Neural cell (in vitro differentiated cells): ENCODE results near the gene APH1A. TPM values are rescaled to one million over a fixed set of nuclear protein-coding genes. Genes with fewer than 3 reads are reported as not detected.

Experiments used
- H2AFZ ChIP-seq: fragments of 200-600, 300-800 bp; sonication (generic), shearing (Covaris generic); 2 replicates; pipeline ENCODE4 v1.6.0; 2014; ENCODE audit warnings: low read depth, mild to moderate bottlenecking, antibody characterized with exemption, low read length, moderate library complexity
- H3F3A ChIP-seq: fragments of 200-600 bp; shearing (Covaris generic); 2 replicates; pipeline ENCODE4 v1.6.1; 2016; ENCODE audit warnings: mild to moderate bottlenecking, moderate library complexity, mixed read lengths, antibody characterized with exemption, low read length; ENCODE audit not compliant: insufficient read depth, poor library complexity, severe bottlenecking
- H3K27ac ChIP-seq: fragments of 200-600, 300-800 bp; sonication (generic), shearing (Covaris generic); 2 replicates; pipeline ENCODE4 v1.5.1; 2014; ENCODE audit warnings: mild to moderate bottlenecking, low read length, moderate library complexity
- H3K27me3 ChIP-seq: fragments of 300-800, 200-600 bp; sonication (generic), shearing (Covaris generic); 2 replicates; pipeline ENCODE4 v1.6.0; 2014; ENCODE audit warnings: mild to moderate bottlenecking, low read depth, low read length, moderate library complexity; ENCODE audit not compliant: insufficient read depth
- H3K36me3 ChIP-seq: fragments of 300-800, 200-600 bp; sonication (generic), shearing (Covaris generic); 2 replicates; pipeline ENCODE4 v1.5.1; 2014; ENCODE audit warnings: mild to moderate bottlenecking, antibody characterized with exemption, low read length, moderate library complexity; ENCODE audit not compliant: insufficient read depth
- H3K4me2 ChIP-seq: fragments of 300-800, 200-600 bp; sonication (generic), shearing (Covaris generic); 2 replicates; pipeline ENCODE4 v1.6.0; 2014; ENCODE audit warnings: mild to moderate bottlenecking, low read length
- H3K4me3 ChIP-seq: fragments of 300-800, 200-600 bp; sonication (generic), shearing (Covaris generic); 2 replicates; pipeline ENCODE4 v1.5.1; 2014; ENCODE audit warnings: mild to moderate bottlenecking, low read length, moderate library complexity
- H3K79me2 ChIP-seq: fragments of 200-600 bp; shearing (Covaris generic); replicated peaks from 2 replicates; pipeline ENCODE4 v1.6.0; 2014; ENCODE audit warnings: mild to moderate bottlenecking, low read length, moderate library complexity; ENCODE audit not compliant: insufficient read depth
- H3K9ac ChIP-seq: fragments of 300-800, 200-600 bp; sonication (generic), shearing (Covaris generic); 2 replicates; pipeline ENCODE4 v1.6.1; 2016; ENCODE audit warnings: mild to moderate bottlenecking, low read length, mixed read lengths
- H3K9me2 ChIP-seq: fragments of 200-600 bp; shearing (Covaris generic); 2 replicates; pipeline ENCODE4 v1.6.1; 2016; ENCODE audit warnings: mild to moderate bottlenecking, low read length, mixed read lengths; ENCODE audit not compliant: insufficient read depth
- H3K9me3 ChIP-seq: fragments of 200-600, 300-800 bp; sonication (generic), shearing (Covaris generic); 2 replicates; pipeline ENCODE4 v1.6.1; 2016; ENCODE audit warnings: mild to moderate bottlenecking, mixed run types, low read length, moderate library complexity, mixed read lengths
- H4K20me1 ChIP-seq: fragments of 200-600 bp; shearing (Covaris generic); 2 replicates; pipeline ENCODE4 v1.6.1; 2016; ENCODE audit warnings: mild to moderate bottlenecking, mixed run types; ENCODE audit not compliant: insufficient read depth
- EP300 ChIP-seq: fragments of 450-650 bp; conservative IDR thresholded peaks from 2 replicates; pipeline ENCODE4 v1.6.1; 2014; ENCODE audit warnings: antibody characterized with exemption, mild to moderate bottlenecking, moderate library complexity; ENCODE audit not compliant: poor library complexity, severe bottlenecking
- EZH2 ChIP-seq: fragments of 200-600, 300-800 bp; shearing (Covaris generic), sonication (generic); IDR thresholded peaks from 2 replicates; pipeline ENCODE4 v1.6.1; 2014; ENCODE audit warnings: antibody characterized with exemption, low read length, borderline replicate concordance, mild to moderate bottlenecking; ENCODE audit not compliant: insufficient read depth, poor library complexity, severe bottlenecking
- MXI1 ChIP-seq: fragments of 450-650 bp; conservative IDR thresholded peaks from 2 replicates; pipeline ENCODE4 v1.6.1; 2014; ENCODE audit warnings: antibody characterized with exemption, mild to moderate bottlenecking; ENCODE audit not compliant: poor library complexity, severe bottlenecking
- POLR2AphosphoS5 ChIP-seq: IDR thresholded peaks from 2 replicates; pipeline ENCODE4 v1.6.1; 2012
- RAD21 ChIP-seq: fragments of 450-650 bp; conservative IDR thresholded peaks from 2 replicates; pipeline ENCODE4 v1.6.1; 2014; ENCODE audit warnings: antibody characterized with exemption, mild to moderate bottlenecking, moderate library complexity
- REST ChIP-seq: IDR thresholded peaks from 2 replicates; pipeline ENCODE4 v1.6.1; 2012; ENCODE audit warnings: borderline replicate concordance
- SMC3 ChIP-seq: fragments of 450-650 bp; conservative IDR thresholded peaks from 2 replicates; pipeline ENCODE4 v1.6.1; 2014; ENCODE audit warnings: antibody characterized with exemption, mild to moderate bottlenecking, moderate library complexity; ENCODE audit not compliant: poor library complexity
- TAF1 ChIP-seq: IDR thresholded peaks from 2 replicates; pipeline ENCODE4 v1.6.1; 2012; ENCODE audit warnings: low read depth
- polyA plus RNA-seq: library from polyadenylated mRNA; depleted of rRNA; stranded (reverse); fragments of >200 nt; gene quantifications from 2 replicates; pipeline ENCODE4 v1.2.3, GENCODE V29; 2014
- TF ChIP-seq, protein P1 (sequence below): fragments of 450-650 bp; IDR thresholded peaks from 2 replicates; pipeline ENCODE4 v1.5.1; 2014; ENCODE audit warnings: antibody characterized with exemption, mild to moderate bottlenecking, moderate library complexity; ENCODE audit not compliant: poor library complexity, severe bottlenecking

Gene APH1A
- polyA plus RNA-seq, 1 donor from 2014 or later, result 167 TPM

- Histone ChIP-seq H3K27me3 (no peaks in the 10 kb centered on the region), H3K9me3 (no peaks in the 10 kb centered on the region), H3K9me2 (no peaks in the 10 kb centered on the region), H3K79me2 (peaks cover 19% of the 10 kb centered on the region), H3K36me3 (no peaks in the 10 kb centered on the region), H4K20me1 (no peaks in the 10 kb centered on the region), H2AFZ (no peak overlapping the region), H3K4me2 (peak overlapping the region; percentile 84), H3K27ac (peak overlapping the region; percentile 85), H3K9ac (peak overlapping the region; percentile 97), H3F3A (no peaks in the 10 kb centered on the region), H3K4me3 (peak overlapping the region; percentile 99)
- TF ChIP-seq RAD21 (no peak), SMC3 (no peak), EP300 (no peak)
- TF ChIP-seq, protein P1, sequence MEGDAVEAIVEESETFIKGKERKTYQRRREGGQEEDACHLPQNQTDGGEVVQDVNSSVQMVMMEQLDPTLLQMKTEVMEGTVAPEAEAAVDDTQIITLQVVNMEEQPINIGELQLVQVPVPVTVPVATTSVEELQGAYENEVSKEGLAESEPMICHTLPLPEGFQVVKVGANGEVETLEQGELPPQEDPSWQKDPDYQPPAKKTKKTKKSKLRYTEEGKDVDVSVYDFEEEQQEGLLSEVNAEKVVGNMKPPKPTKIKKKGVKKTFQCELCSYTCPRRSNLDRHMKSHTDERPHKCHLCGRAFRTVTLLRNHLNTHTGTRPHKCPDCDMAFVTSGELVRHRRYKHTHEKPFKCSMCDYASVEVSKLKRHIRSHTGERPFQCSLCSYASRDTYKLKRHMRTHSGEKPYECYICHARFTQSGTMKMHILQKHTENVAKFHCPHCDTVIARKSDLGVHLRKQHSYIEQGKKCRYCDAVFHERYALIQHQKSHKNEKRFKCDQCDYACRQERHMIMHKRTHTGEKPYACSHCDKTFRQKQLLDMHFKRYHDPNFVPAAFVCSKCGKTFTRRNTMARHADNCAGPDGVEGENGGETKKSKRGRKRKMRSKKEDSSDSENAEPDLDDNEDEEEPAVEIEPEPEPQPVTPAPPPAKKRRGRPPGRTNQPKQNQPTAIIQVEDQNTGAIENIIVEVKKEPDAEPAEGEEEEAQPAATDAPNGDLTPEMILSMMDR, result no peak
These were observed 920 bp downstream of the APH1A start for GRCh38 chr1:150267896-150268295.

GRCh38 chr1:150263549-150263948 lies 5.3 kb downstream of the APH1A start:
- Histone ChIP-seq H3K79me2 (peaks cover 16% of the 10 kb centered on the region), H2AFZ (no peak overlapping the region), H3K4me2 (no peak overlapping the region), H3K9me3 (no peaks in the 10 kb centered on the region), H3K9me2 (no peaks in the 10 kb centered on the region), H3K9ac (no peak overlapping the region), H3K36me3 (no peaks in the 10 kb centered on the region), H3K4me3 (no peak overlapping the region), H4K20me1 (no peaks in the 10 kb centered on the region), H3K27me3 (no peaks in the 10 kb centered on the region), H3F3A (no peaks in the 10 kb centered on the region), H3K27ac (no peak overlapping the region)
- TF ChIP-seq REST, result no peak
- TF ChIP-seq, protein P1, result no peak
- TF ChIP-seq POLR2AphosphoS5, result no peak
- no peak for TF ChIP-seq EZH2
- TF ChIP-seq TAF1, result no peak
- TF ChIP-seq MXI1, result no peak
- no peak for TF ChIP-seq RAD21
- TF ChIP-seq EP300, result no peak
- no peak for TF ChIP-seq SMC3
